HG02870 (cell line): ENCODE data around the gene ZSWIM6.

Experiments used
- ATAC-seq: cut with Tn5 transposase; IDR thresholded peaks from one replicate; pipeline ENCODE4 v1.9.1; 2021; ENCODE audit warnings: mild to moderate bottlenecking, moderate library complexity; ENCODE audit not compliant: unreplicated experiment

ZSWIM6 gene

GRCh38 chr5:61330845-61331406 is 1.1 kb upstream of the ZSWIM6 start:
- peak; percentile 28 for ATAC-seq

- no peak for ATAC-seq
Observed at GRCh38 chr5:61332358-61332749, 296 bp downstream of the ZSWIM6 start.

GRCh38 chr5:61332851-61333320 is 828 bp downstream of the ZSWIM6 start:
- no peak for ATAC-seq

GRCh38 chr5:61333321-61333953 is 1.4 kb downstream of the ZSWIM6 start:
- ATAC-seq = no peak

GRCh38 chr5:61333954-61334867 is 2.2 kb downstream of the ZSWIM6 start:
- ATAC-seq = no peak

- ATAC-seq = no peak
Observed at GRCh38 chr5:61334868-61335615, 3.0 kb downstream of the ZSWIM6 start.

- ATAC-seq = no peak
Observed at GRCh38 chr5:61339764-61340163, 7.7 kb downstream of the ZSWIM6 start.

- ATAC-seq = no peak
Observed at GRCh38 chr5:61340775-61341361, 8.8 kb downstream of the ZSWIM6 start.

- no peak for ATAC-seq
Observed at GRCh38 chr5:61342071-61342501, 10.0 kb downstream of the ZSWIM6 start.

GRCh38 chr5:61344187-61344944 is 12.3 kb downstream of the ZSWIM6 start:
- ATAC-seq = no peak

GRCh38 chr5:61346511-61346910 is 14.5 kb downstream of the ZSWIM6 start:
- no peak for ATAC-seq

- no peak for ATAC-seq
Observed at GRCh38 chr5:61347080-61347479, 15.0 kb downstream of the ZSWIM6 start.

GRCh38 chr5:61348447-61348846 is 16.4 kb downstream of the ZSWIM6 start:
- ATAC-seq = no peak

GRCh38 chr5:61349935-61350334 is 17.9 kb downstream of the ZSWIM6 start:
- ATAC-seq = no peak

- ATAC-seq = no peak
Observed at GRCh38 chr5:61350535-61350934, 18.5 kb downstream of the ZSWIM6 start.

GRCh38 chr5:61351733-61352132 is 19.7 kb downstream of the ZSWIM6 start:
- ATAC-seq = no peak

GRCh38 chr5:61352180-61352579 is 20.1 kb downstream of the ZSWIM6 start:
- ATAC-seq = no peak

- ATAC-seq = no peak
Observed at GRCh38 chr5:61352612-61353156, 20.6 kb downstream of the ZSWIM6 start.

- ATAC-seq = no peak
Observed at GRCh38 chr5:61353293-61353692, 21.2 kb downstream of the ZSWIM6 start.

- ATAC-seq = no peak
Observed at GRCh38 chr5:61354199-61354598, 22.1 kb downstream of the ZSWIM6 start.
